ENCODE data around the gene MYB.

Gene MYB

GRCh38 chr6:135166515-135166914 is 14.6 kb upstream of the MYB start:
- no peak for DNase-seq (ENCODE audit: low read depth)
- TF ChIP-seq CTCF (IDR thresholded peaks at IDR 0.05; ENCODE audit: control insufficient read depth, insufficient read depth, low read depth, low read length, missing control alignments): no peak
- no peak overlapping the region for H3K4me3 ChIP-seq (ENCODE audit: control insufficient read depth, low read depth, low read length)

- no peak overlapping the region for H3K4me3 ChIP-seq (ENCODE audit: control insufficient read depth, low read depth, low read length)
- DNase-seq (ENCODE audit: low read depth): no peak
- no peak for TF ChIP-seq CTCF (IDR thresholded peaks at IDR 0.05; ENCODE audit: control insufficient read depth, insufficient read depth, low read depth, low read length, missing control alignments)
Measured at GRCh38 chr6:135167617-135168016, 13.5 kb upstream of the MYB start.

GRCh38 chr6:135168766-135169165 is 12.3 kb upstream of the MYB start:
- no peak for TF ChIP-seq CTCF (IDR thresholded peaks at IDR 0.05; ENCODE audit: control insufficient read depth, insufficient read depth, low read depth, low read length, missing control alignments)
- no peak for DNase-seq (ENCODE audit: low read depth)
- no peak overlapping the region for H3K4me3 ChIP-seq (ENCODE audit: control insufficient read depth, low read depth, low read length)

- H3K4me3 ChIP-seq (ENCODE audit: control insufficient read depth, low read depth, low read length): no peak overlapping the region
- no peak for DNase-seq (ENCODE audit: low read depth)
- TF ChIP-seq CTCF (IDR thresholded peaks at IDR 0.05; ENCODE audit: control insufficient read depth, insufficient read depth, low read depth, low read length, missing control alignments): no peak
Measured at GRCh38 chr6:135170238-135170637, 10.9 kb upstream of the MYB start.

GRCh38 chr6:135170849-135171248 is 10.3 kb upstream of the MYB start:
- TF ChIP-seq CTCF (IDR thresholded peaks at IDR 0.05; ENCODE audit: control insufficient read depth, insufficient read depth, low read depth, low read length, missing control alignments): no peak
- DNase-seq (ENCODE audit: low read depth): no peak

GRCh38 chr6:135173242-135173988 is 7.7 kb upstream of the MYB start:
- H3K4me3 ChIP-seq (ENCODE audit: control insufficient read depth, low read depth, low read length): no peak overlapping the region
- no peak for DNase-seq (ENCODE audit: low read depth)
- TF ChIP-seq CTCF (IDR thresholded peaks at IDR 0.05; ENCODE audit: control insufficient read depth, insufficient read depth, low read depth, low read length, missing control alignments): no peak

More at GRCh38 chr6:135170849-135171248, 10.3 kb upstream of the MYB start:
- H3K4me3 ChIP-seq (ENCODE audit: control insufficient read depth, low read depth, low read length): no peak overlapping the region

All from AG09309 (cell line).